Measurements from ENCODE around the gene DDX27.
"Not testable (repeated sequence)": the region's sequence is repeated elsewhere in the genome, so short reads cannot be mapped to it uniquely, and the experiment has no call there.

The DDX27 gene

GRCh38 chr20:49219091-49219923 is at the start of gene DDX27:
DDX27 (plus strand) TSS chr20:49219416; CDS start chr20:49219449, 33 bp downstream.
- peak; percentile 99 for FAIRE-seq

- FAIRE-seq: no peak
Observed at GRCh38 chr20:49169547-49169946, 49.7 kb upstream of the DDX27 start.

GRCh38 chr20:49170714-49171113 is 48.5 kb upstream of the DDX27 start:
- FAIRE-seq: no peak

GRCh38 chr20:49171909-49172308 is 47.3 kb upstream of the DDX27 start:
- FAIRE-seq: no peak

GRCh38 chr20:49172413-49172812 is 46.8 kb upstream of the DDX27 start:
- no peak for FAIRE-seq

GRCh38 chr20:49174183-49174582 is 45.0 kb upstream of the DDX27 start:
- FAIRE-seq: no peak

- FAIRE-seq: no peak
Observed at GRCh38 chr20:49179368-49180277, 39.6 kb upstream of the DDX27 start.

GRCh38 chr20:49181265-49181877 is 37.8 kb upstream of the DDX27 start:
- no peak for FAIRE-seq

- no peak for FAIRE-seq
Observed at GRCh38 chr20:49183444-49183843, 35.8 kb upstream of the DDX27 start.

GRCh38 chr20:49184084-49184501 is 35.1 kb upstream of the DDX27 start:
- FAIRE-seq: not testable (repeated sequence)

- no peak for FAIRE-seq
Observed at GRCh38 chr20:49184691-49185070, 34.5 kb upstream of the DDX27 start.

- peak; percentile 77 for FAIRE-seq
Observed at GRCh38 chr20:49185071-49185761, 34.0 kb upstream of the DDX27 start.

- FAIRE-seq: no peak
Observed at GRCh38 chr20:49186535-49187329, 32.5 kb upstream of the DDX27 start.

- no peak for FAIRE-seq
Observed at GRCh38 chr20:49187330-49187850, 31.8 kb upstream of the DDX27 start.

- FAIRE-seq: no peak
Observed at GRCh38 chr20:49187851-49188641, 31.2 kb upstream of the DDX27 start, which contains the start of gene STAU1. STAU1 (minus strand) TSS chr20:49188334; CDS start chr20:49166201, 22,133 bp downstream.

GRCh38 chr20:49192944-49193518 is 26.2 kb upstream of the DDX27 start:
- FAIRE-seq: not testable (repeated sequence)

- no peak for FAIRE-seq
Observed at GRCh38 chr20:49199729-49200293, 19.4 kb upstream of the DDX27 start.

GRCh38 chr20:49203011-49203410 is 16.2 kb upstream of the DDX27 start:
- FAIRE-seq: no peak

GRCh38 chr20:49203746-49204145 is 15.5 kb upstream of the DDX27 start:
- FAIRE-seq: no peak

- no peak for FAIRE-seq
Observed at GRCh38 chr20:49207076-49207475, 12.1 kb upstream of the DDX27 start.

Data from endometrium (tissue), 2 donors.